HEK293 (cell line): ENCODE measurements around the gene PPM1L.

Experiments used
- HOXC10 ChIP-seq: sonication (generic); formaldehyde crosslinking; IDR thresholded peaks from 2 replicates; pipeline ENCODE4 v1.8.1; 2023; ENCODE audit warnings: mild to moderate bottlenecking, missing genetic modification reagents
- KLF9 ChIP-seq: fragments of 450-650 bp; formaldehyde crosslinking; IDR thresholded peaks from 2 replicates; pipeline ENCODE4 v1.5.1; 2016; ENCODE audit warnings: missing biosample characterization, missing genetic modification characterization, low read depth
- ZNF132 ChIP-seq: fragments of 450-650 bp; formaldehyde crosslinking; IDR thresholded peaks from 2 replicates; pipeline ENCODE4 v1.5.1; 2017; ENCODE audit warnings: missing biosample characterization, missing genetic modification characterization, borderline replicate concordance
- ZNF274 ChIP-seq, 2 experiments: fragments of 200-500 bp in 1 of 2; fragments of 450-650 bp in 1 of 2; sonication (Bioruptor generic) in 1 of 2; formaldehyde crosslinking in 1 of 2; IDR thresholded peaks; 2 replicates each; pipeline versions ENCODE4 v1.5.1 to v1.6.1; 2014 to 2016; ENCODE audit warnings: borderline replicate concordance in 1 of 2, inconsistent platforms in 1 of 2, low read length in 1 of 2, missing biosample characterization in 1 of 2, missing genetic modification characterization in 1 of 2
- ZNF394 ChIP-seq: fragments of 450-650 bp; formaldehyde crosslinking; IDR thresholded peaks from 2 replicates; pipeline ENCODE4 v1.5.1; 2016; ENCODE audit warnings: missing biosample characterization, missing genetic modification characterization, mild to moderate bottlenecking, moderate library complexity, borderline replicate concordance
- ZNF571 ChIP-seq: fragments of 450-650 bp; formaldehyde crosslinking; IDR thresholded peaks from 2 replicates; pipeline ENCODE4 v1.5.0; 2017; ENCODE audit warnings: missing biosample characterization, missing genetic modification characterization
- ZNF621 ChIP-seq: fragments of 450-650 bp; formaldehyde crosslinking; IDR thresholded peaks from 2 replicates; pipeline ENCODE4 v1.5.1; 2017; ENCODE audit warnings: missing biosample characterization, missing genetic modification characterization
- ZNF645 ChIP-seq: fragments of 450-650 bp; formaldehyde crosslinking; IDR thresholded peaks from 2 replicates; pipeline ENCODE4; 2016; ENCODE audit warnings: missing biosample characterization, missing genetic modification characterization
- ZSCAN30 ChIP-seq: fragments of 450-650 bp; IDR thresholded peaks from 2 replicates; pipeline ENCODE4 v1.5.1; 2018; ENCODE audit warnings: missing biosample characterization, mild to moderate bottlenecking, missing genetic modification characterization, moderate library complexity
- TF ChIP-seq, protein P1 (sequence below): fragments of 450-650 bp; formaldehyde crosslinking; IDR thresholded peaks from 2 replicates; pipeline ENCODE4 v1.5.1; 2016; ENCODE audit warnings: missing biosample characterization, missing genetic modification characterization
- TF ChIP-seq, protein P2 (sequence below): fragments of 450-650 bp; formaldehyde crosslinking; IDR thresholded peaks from 2 replicates; pipeline ENCODE4 v1.5.1; 2016; ENCODE audit warnings: missing biosample characterization, missing genetic modification characterization, low read depth

DNA sequence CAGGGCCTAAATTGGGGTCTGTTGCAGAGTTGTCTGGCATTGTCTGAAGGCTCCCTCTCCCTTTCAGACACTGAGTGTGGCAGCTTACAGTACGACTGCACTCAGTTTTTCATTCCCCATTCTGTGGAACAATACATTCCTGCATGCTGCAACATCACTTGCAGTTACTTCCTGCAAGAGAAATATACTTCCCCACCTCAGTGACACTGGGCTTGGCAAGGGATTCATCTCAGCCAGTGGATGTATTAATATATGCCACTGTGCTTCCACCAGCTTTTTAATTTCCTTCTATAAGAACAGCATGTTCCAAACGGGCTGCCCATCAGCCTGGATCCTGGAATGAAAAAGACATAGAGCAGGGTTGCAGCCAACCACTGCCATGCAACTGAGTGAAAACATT, 326.0 kb downstream of the PPM1L start:
- TF ChIP-seq ZNF645 (no peak), ZNF621 (no peak), ZNF274 (IDR thresholded peaks at IDR 0.05; ENCODE audit: low read length) (no peak), ZNF274 (tag by site-specific recombination; IDR thresholded peaks at IDR 0.05; ENCODE audit: borderline replicate concordance) (no peak), HOXC10 (CRISPR knock-in tag) (no peak), ZNF394 (tag by site-specific recombination) (no peak), ZNF571 (no peak), ZSCAN30 (no peak), KLF9 (tag by site-specific recombination) (no peak), ZNF132 (tag by site-specific recombination) (no peak)
- TF ChIP-seq, protein P1, sequence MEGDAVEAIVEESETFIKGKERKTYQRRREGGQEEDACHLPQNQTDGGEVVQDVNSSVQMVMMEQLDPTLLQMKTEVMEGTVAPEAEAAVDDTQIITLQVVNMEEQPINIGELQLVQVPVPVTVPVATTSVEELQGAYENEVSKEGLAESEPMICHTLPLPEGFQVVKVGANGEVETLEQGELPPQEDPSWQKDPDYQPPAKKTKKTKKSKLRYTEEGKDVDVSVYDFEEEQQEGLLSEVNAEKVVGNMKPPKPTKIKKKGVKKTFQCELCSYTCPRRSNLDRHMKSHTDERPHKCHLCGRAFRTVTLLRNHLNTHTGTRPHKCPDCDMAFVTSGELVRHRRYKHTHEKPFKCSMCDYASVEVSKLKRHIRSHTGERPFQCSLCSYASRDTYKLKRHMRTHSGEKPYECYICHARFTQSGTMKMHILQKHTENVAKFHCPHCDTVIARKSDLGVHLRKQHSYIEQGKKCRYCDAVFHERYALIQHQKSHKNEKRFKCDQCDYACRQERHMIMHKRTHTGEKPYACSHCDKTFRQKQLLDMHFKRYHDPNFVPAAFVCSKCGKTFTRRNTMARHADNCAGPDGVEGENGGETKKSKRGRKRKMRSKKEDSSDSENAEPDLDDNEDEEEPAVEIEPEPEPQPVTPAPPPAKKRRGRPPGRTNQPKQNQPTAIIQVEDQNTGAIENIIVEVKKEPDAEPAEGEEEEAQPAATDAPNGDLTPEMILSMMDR (tag by site-specific recombination) = no peak
- TF ChIP-seq, protein P2, sequence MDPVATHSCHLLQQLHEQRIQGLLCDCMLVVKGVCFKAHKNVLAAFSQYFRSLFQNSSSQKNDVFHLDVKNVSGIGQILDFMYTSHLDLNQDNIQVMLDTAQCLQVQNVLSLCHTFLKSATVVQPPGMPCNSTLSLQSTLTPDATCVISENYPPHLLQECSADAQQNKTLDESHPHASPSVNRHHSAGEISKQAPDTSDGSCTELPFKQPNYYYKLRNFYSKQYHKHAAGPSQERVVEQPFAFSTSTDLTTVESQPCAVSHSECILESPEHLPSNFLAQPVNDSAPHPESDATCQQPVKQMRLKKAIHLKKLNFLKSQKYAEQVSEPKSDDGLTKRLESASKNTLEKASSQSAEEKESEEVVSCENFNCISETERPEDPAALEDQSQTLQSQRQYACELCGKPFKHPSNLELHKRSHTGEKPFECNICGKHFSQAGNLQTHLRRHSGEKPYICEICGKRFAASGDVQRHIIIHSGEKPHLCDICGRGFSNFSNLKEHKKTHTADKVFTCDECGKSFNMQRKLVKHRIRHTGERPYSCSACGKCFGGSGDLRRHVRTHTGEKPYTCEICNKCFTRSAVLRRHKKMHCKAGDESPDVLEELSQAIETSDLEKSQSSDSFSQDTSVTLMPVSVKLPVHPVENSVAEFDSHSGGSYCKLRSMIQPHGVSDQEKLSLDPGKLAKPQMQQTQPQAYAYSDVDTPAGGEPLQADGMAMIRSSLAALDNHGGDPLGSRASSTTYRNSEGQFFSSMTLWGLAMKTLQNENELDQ (tag by site-specific recombination) = no peak
